Mesendoderm (in vitro differentiated cells): ENCODE results near the gene PTX3.

Experiments used
- DNase-seq: peaks from one replicate; pipeline ENCODE4 v3.0.0; 2013
- H2AK5ac ChIP-seq: 2 replicates; pipeline ENCODE4 v1.6.1; 2013; ENCODE audit warnings: low read length, inconsistent platforms
- H2BK120ac ChIP-seq: 2 replicates; pipeline ENCODE4 v1.6.1; 2013; ENCODE audit warnings: low read depth, mild to moderate bottlenecking, low read length, moderate library complexity, mixed read lengths
- H2BK15ac ChIP-seq: replicated peaks from 2 replicates; pipeline ENCODE4 v1.6.1; 2013; ENCODE audit warnings: low read depth, mild to moderate bottlenecking, moderate library complexity
- H2BK5ac ChIP-seq: 2 replicates; pipeline ENCODE4 v1.6.1; 2013; ENCODE audit warnings: low read length, inconsistent platforms
- H3K18ac ChIP-seq: 2 replicates; pipeline ENCODE4 v1.6.1; 2013; ENCODE audit warnings: mild to moderate bottlenecking, low read length, mixed read lengths
- H3K23ac ChIP-seq: one replicate; pipeline ENCODE4 v1.6.1; 2013; ENCODE audit warnings: low read length
- H3K27ac ChIP-seq: 2 replicates; pipeline ENCODE4 v1.5.1; 2013; ENCODE audit warnings: low read depth, mild to moderate bottlenecking, inconsistent platforms, low read length, moderate library complexity
- H3K27me3 ChIP-seq: 2 replicates; pipeline ENCODE4 v1.6.1; 2013; ENCODE audit warnings: low read length, control low read depth, mild to moderate bottlenecking, inconsistent platforms; ENCODE audit not compliant: insufficient read depth, poor library complexity
- H3K36me3 ChIP-seq: 2 replicates; pipeline ENCODE4 v1.6.1; 2013; ENCODE audit warnings: low read length, inconsistent platforms; ENCODE audit not compliant: control insufficient read depth, insufficient read depth
- H3K4ac ChIP-seq: one replicate; pipeline ENCODE4 v1.6.1; 2013; ENCODE audit warnings: low read depth, mild to moderate bottlenecking, low read length, moderate library complexity
- H3K4me1 ChIP-seq: 2 replicates; pipeline ENCODE4 v1.6.1; 2013; ENCODE audit warnings: low read depth, low read length, inconsistent platforms; ENCODE audit not compliant: control insufficient read depth
- H3K4me2 ChIP-seq: 2 replicates; pipeline ENCODE4 v1.6.1; 2013; ENCODE audit warnings: low read length
- H3K4me3 ChIP-seq: 2 replicates; pipeline ENCODE4 v1.5.1; 2013; ENCODE audit warnings: mild to moderate bottlenecking, low read length
- H3K56ac ChIP-seq: one replicate; pipeline ENCODE4 v1.6.1; 2013; ENCODE audit warnings: low read length
- H3K79me1 ChIP-seq: 2 replicates; pipeline ENCODE4 v1.6.1; 2013; ENCODE audit warnings: low read length, inconsistent platforms
- H3K79me2 ChIP-seq: 2 replicates; pipeline ENCODE4 v1.6.1; 2013; ENCODE audit warnings: mild to moderate bottlenecking, low read length; ENCODE audit not compliant: control insufficient read depth, insufficient read depth
- H3K9ac ChIP-seq: 2 replicates; pipeline ENCODE4 v1.6.1; 2013; ENCODE audit warnings: low read length, inconsistent platforms
- H4K5ac ChIP-seq: one replicate; pipeline ENCODE4 v1.6.1; 2013; ENCODE audit warnings: low read length
- H4K8ac ChIP-seq: one replicate; pipeline ENCODE4 v1.6.1; 2013; ENCODE audit warnings: low read depth, mild to moderate bottlenecking, control low read depth, low read length, moderate library complexity
- WGBS: extraction: QIAGEN DNeasy Blood & Tissue Kit; methylation state at CpG from one replicate; pipeline ENCODE4 v1.1.7; 2013; ENCODE audit warnings: low lambda C conversion rate, missing lambda C conversion rate; ENCODE audit not compliant: insufficient coverage; ENCODE audit errors: extremely low coverage; 5-methylcytosine and 5-hydroxymethylcytosine counted together

The PTX3 gene

GRCh38 chr3:157479464-157480243, 43.0 kb downstream of the PTX3 start:
- Histone ChIP-seq H3K27ac (no peak overlapping the region), H4K8ac (no peak overlapping the region), H3K4me3 (no peak overlapping the region), H2BK15ac (no peak overlapping the region), H3K9ac (no peak overlapping the region), H3K23ac (no peak overlapping the region), H2BK120ac (no peak overlapping the region), H3K56ac (no peak overlapping the region), H3K36me3 (no peaks in the 10 kb centered on the region), H3K4me2 (no peak overlapping the region), H3K4me1 (no peaks in the 10 kb centered on the region), H4K5ac (no peak overlapping the region), H3K4ac (no peak overlapping the region), H3K27me3 (no peaks in the 10 kb centered on the region), H2AK5ac (no peak overlapping the region), H3K79me2 (no peaks in the 10 kb centered on the region), H2BK5ac (no peak overlapping the region), H3K18ac (no peak overlapping the region), H3K79me1 (no peaks in the 10 kb centered on the region)
- no peak for DNase-seq
- no CpG with 5 or more reads among the region's 1 CpG for WGBS

- Histone ChIP-seq H3K79me2 (no peaks in the 10 kb centered on the region), H3K27ac (no peak overlapping the region), H3K4me3 (no peak overlapping the region), H3K18ac (no peak overlapping the region), H3K27me3 (no peaks in the 10 kb centered on the region), H2BK15ac (no peak overlapping the region), H3K4me1 (no peaks in the 10 kb centered on the region), H3K56ac (no peak overlapping the region), H3K36me3 (no peaks in the 10 kb centered on the region), H2AK5ac (no peak overlapping the region), H2BK120ac (no peak overlapping the region), H3K79me1 (no peaks in the 10 kb centered on the region), H3K4me2 (no peak overlapping the region), H3K4ac (no peak overlapping the region), H3K23ac (no peak overlapping the region), H4K5ac (no peak overlapping the region), H4K8ac (no peak overlapping the region), H3K9ac (no peak overlapping the region), H2BK5ac (no peak overlapping the region)
- no peak for DNase-seq
- WGBS: no CpG with 5 or more reads among the region's 1 CpG
Measured at GRCh38 chr3:157487339-157487738, 50.7 kb downstream of the PTX3 start.

GRCh38 chr3:157488144-157488543, 51.5 kb downstream of the PTX3 start:
- H2BK5ac ChIP-seq: no peak overlapping the region
- H3K79me1 ChIP-seq: no peaks in the 10 kb centered on the region
- no peak overlapping the region for H4K8ac ChIP-seq
- no peaks in the 10 kb centered on the region for H3K27me3 ChIP-seq
- no peak for DNase-seq
- no peak overlapping the region for H3K27ac ChIP-seq
- no peaks in the 10 kb centered on the region for H3K79me2 ChIP-seq
- no peak overlapping the region for H4K5ac ChIP-seq
- no peaks in the 10 kb centered on the region for H3K4me1 ChIP-seq
- H2BK15ac ChIP-seq: no peak overlapping the region
- H3K36me3 ChIP-seq: no peaks in the 10 kb centered on the region
- no peak overlapping the region for H3K4me3 ChIP-seq
- no peak overlapping the region for H3K4ac ChIP-seq
- no peak overlapping the region for H3K56ac ChIP-seq
- H3K9ac ChIP-seq: no peak overlapping the region
- no peak overlapping the region for H2AK5ac ChIP-seq
- no peak overlapping the region for H3K4me2 ChIP-seq
- no peak overlapping the region for H2BK120ac ChIP-seq
- no peak overlapping the region for H3K18ac ChIP-seq
- no peak overlapping the region for H3K23ac ChIP-seq

GRCh38 chr3:157491136-157491535, 54.5 kb downstream of the PTX3 start:
- Histone ChIP-seq H3K4me3 (no peak overlapping the region), H2BK5ac (no peak overlapping the region), H4K5ac (no peak overlapping the region), H2AK5ac (no peak overlapping the region), H3K23ac (no peak overlapping the region), H3K4me1 (no peaks in the 10 kb centered on the region), H2BK120ac (no peak overlapping the region), H3K4me2 (no peak overlapping the region), H3K27ac (no peak overlapping the region), H3K4ac (no peak overlapping the region), H3K56ac (no peak overlapping the region), H4K8ac (no peak overlapping the region), H3K79me1 (no peaks in the 10 kb centered on the region), H3K9ac (no peak overlapping the region), H3K27me3 (no peaks in the 10 kb centered on the region), H3K36me3 (no peaks in the 10 kb centered on the region), H2BK15ac (no peak overlapping the region), H3K79me2 (no peaks in the 10 kb centered on the region), H3K18ac (no peak overlapping the region)
- no CpG with 5 or more reads among the region's 2 CpGs for WGBS
- no peak for DNase-seq
